HG02759 (cell line): ENCODE data around the gene RAB11FIP3.

Experiments used
- ATAC-seq: cut with Tn5 transposase; IDR thresholded peaks from one replicate; pipeline ENCODE4 v1.9.1; 2021; ENCODE audit warnings: mild to moderate bottlenecking, moderate library complexity; ENCODE audit not compliant: unreplicated experiment

The RAB11FIP3 gene

GRCh38 chr16:529012-529575 is 103.6 kb downstream of the RAB11FIP3 start:
- ATAC-seq = no peak

GRCh38 chr16:530111-530817 is 104.8 kb downstream of the RAB11FIP3 start:
- no peak for ATAC-seq

DNA sequence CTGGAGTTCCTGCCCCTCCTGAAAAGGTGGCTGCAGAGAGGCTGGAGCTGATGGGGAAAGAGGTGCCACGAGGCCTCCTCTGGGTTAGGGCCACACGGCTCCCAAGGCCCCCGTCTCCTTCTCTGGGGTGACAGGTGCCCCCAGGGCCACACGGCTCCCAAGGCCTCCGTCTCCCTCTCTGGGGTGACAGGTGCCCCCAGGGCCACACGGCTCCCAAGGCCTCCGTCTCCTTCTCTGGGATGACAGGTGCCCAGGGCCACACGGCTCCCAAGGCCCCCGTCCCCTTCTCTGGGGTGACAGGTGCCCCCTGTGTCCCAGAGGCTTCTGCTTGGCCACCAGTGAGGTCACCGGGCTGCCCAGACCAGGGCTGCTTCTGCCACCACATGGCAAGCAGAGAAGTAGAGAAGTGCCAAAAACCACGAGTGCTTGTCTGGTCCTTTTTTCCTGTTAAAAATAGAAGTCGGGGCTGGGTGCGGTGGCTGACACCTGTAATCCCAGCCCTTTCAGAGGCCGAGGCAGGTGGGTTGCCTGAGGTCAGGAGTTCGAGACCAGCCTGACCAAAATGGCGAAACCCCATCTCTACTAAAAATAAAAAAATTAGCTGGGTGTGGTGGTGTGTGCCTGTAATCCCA is 106.2 kb downstream of the RAB11FIP3 start:
- ATAC-seq = no peak

GRCh38 chr16:533391-534123 is 108.1 kb downstream of the RAB11FIP3 start:
- ATAC-seq = no peak

GRCh38 chr16:534135-534534 is 108.7 kb downstream of the RAB11FIP3 start:
- ATAC-seq = no peak

GRCh38 chr16:534856-535445 is 109.5 kb downstream of the RAB11FIP3 start:
- ATAC-seq = no peak

DNA sequence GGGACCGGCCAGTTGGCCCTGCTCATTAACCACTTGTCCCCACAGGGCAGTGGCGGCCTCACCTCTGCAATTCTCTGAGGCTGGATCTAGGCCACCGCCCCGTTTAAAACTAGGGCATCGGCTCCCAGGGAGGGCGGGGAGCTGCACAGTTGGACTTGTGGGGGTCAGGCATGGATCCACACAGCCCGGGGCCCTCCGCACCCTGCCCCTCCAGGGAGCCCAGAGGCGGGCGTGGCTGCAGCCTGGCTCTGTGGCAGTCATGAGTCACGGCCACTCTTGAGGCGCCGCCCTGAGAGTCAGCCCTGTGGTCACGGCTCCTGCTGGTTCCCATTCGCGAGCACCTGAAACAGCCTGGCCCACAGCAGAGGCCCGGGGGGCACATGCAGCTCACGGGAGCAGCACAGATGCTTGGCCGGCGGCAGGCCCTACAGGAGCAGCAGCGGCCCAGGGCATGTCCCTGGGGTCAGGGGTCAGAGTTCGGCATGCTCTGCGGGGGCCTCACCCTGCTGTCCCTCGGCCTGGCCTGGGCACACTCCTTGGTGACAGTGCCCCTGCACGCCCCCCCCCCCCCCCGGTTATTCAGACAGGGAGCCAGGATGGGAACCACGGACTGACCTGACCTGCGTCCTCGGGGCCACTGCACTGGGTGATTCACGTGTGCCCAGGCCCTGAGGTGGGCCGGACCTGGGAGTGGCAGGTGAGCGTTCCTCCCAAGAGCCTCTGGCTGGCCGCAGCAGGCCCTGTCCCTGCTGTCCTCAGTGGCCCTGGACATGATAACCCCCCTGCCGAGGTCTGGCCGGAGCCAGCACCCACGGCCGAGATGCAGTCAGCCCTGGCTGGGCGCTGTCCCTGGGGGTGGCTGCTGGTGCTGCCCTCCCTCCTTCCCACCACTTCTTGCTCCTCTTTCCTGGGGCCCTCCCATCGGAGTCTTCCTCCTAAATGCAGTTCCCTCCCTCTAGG is 110.3 kb downstream of the RAB11FIP3 start:
- ATAC-seq = no peak

DNA sequence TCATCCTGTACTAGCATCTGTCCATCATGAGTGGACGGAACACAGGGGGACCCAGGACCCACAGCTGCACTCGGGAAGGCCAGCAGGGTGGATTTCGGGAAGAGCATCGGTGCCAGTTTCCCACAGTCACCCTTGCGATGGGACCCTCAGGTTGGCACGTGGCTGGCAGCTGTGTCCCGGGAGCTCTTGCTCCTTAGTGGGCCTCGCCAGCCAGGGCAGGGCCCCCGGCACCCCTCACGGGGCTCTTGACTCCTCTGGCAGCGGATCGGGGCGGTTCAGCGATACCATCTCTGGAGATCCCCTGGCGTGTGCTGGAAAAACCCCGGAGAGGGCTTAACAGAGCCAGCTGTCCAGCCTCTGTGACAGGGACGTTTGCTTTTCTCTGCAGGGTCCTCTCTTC is 111.3 kb downstream of the RAB11FIP3 start:
- no peak for ATAC-seq

DNA sequence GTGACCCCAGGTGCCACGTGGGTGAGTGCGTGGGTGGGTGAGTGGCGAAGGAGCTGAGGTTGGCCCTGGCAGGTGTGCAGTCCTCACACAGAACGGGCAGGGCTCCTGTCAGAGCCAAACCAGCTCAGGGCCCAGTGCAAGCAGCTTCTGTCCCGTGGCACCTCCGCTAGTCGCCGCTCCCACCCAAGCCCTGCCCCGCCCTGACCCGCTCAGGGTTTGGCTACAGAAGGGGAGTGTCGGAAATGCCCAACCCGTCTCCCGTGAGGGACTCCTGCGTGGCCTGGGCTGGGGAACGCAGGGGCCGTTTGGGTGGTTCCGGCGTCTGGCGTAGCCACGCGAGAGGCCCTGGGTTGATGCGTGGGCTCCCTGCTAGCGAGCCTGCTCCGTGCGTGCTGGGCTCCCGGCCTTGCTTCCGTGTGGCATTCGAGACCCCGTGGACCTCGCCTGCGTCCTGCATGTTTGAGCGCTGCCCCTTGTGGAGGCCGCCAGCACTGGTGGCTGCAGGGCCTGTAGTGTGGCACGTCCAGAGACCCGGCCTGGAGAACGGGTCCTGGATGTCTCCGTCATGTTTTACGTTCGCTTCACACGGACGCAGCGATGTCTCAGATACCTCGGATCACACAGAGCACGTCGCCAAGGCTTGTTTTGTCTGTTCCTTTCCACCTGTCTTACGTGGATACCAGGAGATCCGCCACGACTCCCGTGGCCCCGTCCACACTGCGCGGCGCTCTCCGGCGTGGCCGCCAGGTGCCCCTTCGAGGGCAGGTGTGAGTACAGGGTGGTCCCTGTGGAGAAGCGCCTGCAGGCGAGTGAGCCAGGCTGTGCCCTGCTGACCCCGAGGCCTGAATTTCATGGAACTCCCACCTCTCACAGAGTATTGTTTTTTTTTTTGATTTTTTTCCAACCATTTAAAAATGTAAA is 112.2 kb downstream of the RAB11FIP3 start:
- ATAC-seq = no peak

- ATAC-seq = no peak
Measured at GRCh38 chr16:539901-540530, 114.6 kb downstream of the RAB11FIP3 start.

DNA sequence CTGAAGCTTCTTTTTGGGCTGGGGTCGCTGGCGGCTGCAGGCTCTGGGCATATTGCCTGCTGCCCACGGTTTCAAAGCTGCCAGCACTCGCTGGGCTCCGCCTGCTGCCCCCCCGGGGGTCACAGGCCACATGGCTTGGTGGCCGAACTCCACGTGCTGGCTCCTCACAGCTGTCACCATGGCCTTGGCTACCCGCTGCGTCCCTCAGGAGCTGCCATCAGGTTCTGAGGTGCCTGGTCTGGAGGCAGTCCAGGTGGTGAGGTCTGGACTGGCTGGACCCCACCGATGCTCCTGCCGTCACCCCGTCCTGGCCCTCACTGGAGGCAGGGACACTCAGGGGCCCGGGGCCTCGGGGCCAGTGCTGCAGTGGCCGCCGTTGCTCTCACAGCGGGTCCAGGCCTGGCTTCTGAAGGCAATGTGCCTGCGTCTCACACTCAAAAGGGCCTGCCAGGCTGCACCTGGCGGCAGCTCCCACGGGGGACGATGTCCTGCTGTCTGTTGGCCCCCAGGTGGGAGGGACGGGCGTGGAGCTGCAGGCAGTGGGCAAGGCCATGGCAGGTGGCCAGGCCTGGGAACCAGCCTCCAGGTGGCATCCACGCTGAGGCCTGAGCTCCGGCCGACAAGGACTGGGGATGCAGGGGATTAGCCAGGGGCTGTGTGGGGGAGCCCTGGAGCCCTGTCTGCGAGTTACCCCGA is 115.3 kb downstream of the RAB11FIP3 start:
- no peak for ATAC-seq

- ATAC-seq = no peak
Measured at GRCh38 chr16:543301-544164, 118.1 kb downstream of the RAB11FIP3 start.

DNA sequence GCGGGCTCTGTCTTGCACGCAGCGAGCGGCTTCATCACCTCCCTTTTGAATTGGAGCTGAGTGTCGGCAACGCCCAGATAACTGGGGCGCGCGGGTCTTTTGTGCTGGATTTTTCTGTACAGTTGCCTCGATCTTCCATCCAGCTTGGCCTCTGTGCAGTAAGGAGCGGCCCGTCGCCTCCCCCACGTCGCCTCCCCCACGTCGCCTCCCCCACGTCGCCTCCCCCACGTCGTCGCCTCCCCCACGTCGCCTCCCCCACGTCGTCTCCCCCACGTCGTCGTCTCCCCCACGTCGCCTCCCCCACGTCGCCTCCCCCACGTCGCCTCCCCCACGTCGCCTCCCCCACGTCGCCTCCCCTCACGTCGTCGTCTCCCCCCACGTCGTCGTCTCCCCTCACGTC is 119.1 kb downstream of the RAB11FIP3 start:
- no peak for ATAC-seq

- ATAC-seq = no peak
Measured at GRCh38 chr16:546909-547770, 121.7 kb downstream of the RAB11FIP3 start.

- ATAC-seq = no peak
Measured at GRCh38 chr16:548586-548985, 123.1 kb downstream of the RAB11FIP3 start.
